Posterior vena cava (tissue), 2 donors: Measurements from ENCODE around the gene NLRC5. TPM values are rescaled to one million over a fixed set of nuclear protein-coding genes. Genes with fewer than 3 reads are reported as not detected.
A peak's percentile ranks its signal among the peaks of the same experiment; 100 is the strongest.
"Not testable (repeated sequence)": the region's sequence is repeated elsewhere in the genome, so short reads cannot be mapped to it uniquely, and the experiment has no call there.

Experiments
- DNase-seq: peaks from one replicate; pipeline ENCODE4 v3.0.0-alpha.2; 2020; ENCODE audit warnings: low spot score
- intact Hi-C, 2 donors: fragments of 100-400 bp; cut with DNase I; formaldehyde crosslinking; loops; one replicate each; pipeline versions ENCODE4 v1.14.1 to v1.14.2; 2022 to 2023
- total RNA-seq, 2 donors: library from RNA; stranded (reverse); fragmentation: NEBNext Ultra II Directional; extraction: Animal tissue kit (Norgen Biotek cat#: 25700); gene quantifications; one replicate each; pipeline ENCODE4 v1.2.1, GENCODE V29; 2021
- donor health status: DM: yes; HTN: yes; CAD: no.
- donor health status: DM: yes; HTN: yes; CAD: no.

Gene NLRC5
- total RNA-seq, 2 donors from 2014 or later, result 37.8 to 53.2 TPM

DNA sequence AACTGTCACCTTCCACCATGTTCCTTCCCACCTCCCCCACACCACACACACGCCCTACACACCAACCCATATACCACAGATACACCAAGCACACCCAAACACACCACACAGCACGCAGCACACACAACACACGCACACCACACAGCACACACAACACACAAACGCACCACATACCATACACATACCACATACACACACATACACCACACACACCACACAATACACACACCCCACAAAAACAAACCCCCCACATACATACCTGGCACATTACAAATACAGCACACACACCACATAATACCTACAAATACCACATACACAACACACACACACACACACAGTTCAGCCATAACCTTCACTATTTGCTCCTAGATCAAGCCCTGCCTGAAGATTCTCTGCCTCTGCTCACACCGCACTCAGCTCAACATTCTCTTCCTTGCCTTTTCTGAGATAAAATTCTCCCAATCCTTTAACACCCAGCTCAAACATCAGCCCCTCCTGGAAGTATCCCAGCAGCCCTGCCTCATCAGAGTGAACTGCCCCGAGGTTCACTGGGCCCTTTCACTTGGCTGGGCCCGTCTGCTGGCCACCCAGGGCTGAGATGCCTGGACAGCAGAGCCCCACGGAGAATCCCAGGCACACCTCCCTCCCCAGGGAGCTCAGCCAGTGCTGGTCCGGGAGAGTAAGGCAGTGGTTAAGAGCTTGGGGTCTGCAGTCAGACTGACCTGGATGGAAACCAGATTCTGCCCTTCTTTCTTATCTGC is 71.1 kb downstream of the NLRC5 start:
- intact Hi-C loops, result no loop called here
- peak; percentile 77 for DNase-seq

DNA sequence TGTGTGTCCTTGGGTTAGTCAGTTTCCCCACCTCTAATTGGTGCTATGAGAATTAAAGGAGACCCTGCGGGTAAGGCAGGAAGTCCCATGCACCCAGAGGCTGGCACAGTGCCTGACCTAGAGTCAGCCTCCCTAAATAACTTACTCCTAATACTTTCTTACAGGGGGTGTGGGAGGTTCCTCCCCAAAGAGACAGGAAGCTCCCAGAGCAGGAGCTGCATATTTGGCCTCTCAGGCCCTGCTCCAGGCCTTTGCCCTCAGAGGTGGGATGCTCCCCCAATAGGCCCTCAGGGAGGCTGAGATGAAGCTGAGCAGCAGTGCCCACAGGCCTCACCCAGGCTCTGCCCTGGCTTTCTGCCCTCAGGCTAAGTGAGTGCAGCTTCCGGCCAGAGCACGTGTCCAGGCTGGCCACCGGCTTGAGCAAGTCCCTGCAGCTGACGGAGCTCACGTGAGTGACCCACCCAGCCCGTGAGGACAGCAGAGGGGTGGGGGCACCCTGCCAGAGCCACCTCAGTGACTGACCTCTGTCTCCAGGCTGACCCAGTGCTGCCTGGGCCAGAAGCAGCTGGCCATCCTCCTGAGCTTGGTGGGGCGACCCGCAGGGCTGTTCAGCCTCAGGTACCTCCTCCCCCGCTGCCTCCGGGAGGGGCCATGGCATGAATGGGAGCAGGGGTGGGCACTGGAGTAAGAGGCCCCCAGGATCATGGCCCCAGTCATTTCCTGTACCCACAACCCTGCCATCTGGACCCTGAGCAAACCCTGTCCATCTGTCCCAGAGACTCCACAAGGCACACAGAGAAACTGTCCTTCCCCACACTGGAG is 71.9 kb downstream of the NLRC5 start:
- DNase-seq, result peak; percentile 92

DNA sequence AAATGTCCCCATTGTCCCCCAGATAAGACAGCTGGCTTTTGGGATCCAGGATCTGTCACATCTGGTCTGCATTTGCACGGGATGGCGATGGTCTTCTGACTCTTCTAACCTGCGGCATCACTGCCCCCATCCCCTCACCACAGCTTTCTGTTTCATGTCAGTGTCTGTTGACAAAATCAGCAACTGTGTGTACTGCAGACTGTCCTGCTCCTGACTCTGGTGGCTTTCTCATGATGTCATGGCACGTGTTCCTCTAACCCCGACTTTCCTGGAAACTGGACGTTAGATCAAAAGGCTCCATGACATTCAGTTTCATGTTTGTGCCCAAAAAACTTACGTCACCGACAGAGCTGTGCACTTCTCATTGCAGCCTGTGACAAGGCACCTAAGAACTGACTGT is 73.0 kb downstream of the NLRC5 start:
- intact Hi-C loops, result no loop called here
- no peak for DNase-seq

More for the DNA sequence above, 71.9 kb downstream of the NLRC5 start:
- intact Hi-C loops, result no loop called here

DNA sequence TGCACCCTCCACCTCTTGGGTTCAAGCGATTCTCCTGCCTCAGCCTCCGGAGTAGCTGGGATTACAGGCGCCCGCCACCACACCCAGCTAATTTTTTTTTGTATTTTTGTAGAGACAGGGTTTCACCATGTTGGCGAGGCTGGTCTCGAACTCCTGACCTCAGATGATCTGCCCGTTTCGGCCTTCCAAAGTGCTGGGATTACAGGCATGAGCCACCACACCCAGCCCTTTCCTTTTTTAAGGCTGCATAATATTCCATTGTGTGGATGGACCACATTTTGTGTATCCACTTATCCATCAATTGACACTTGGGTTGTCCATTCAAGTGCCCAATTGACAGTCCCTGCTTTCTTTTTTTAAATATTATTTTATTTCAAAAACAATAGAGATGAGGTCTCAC is 73.8 kb downstream of the NLRC5 start:
- intact Hi-C loops, DNase-seq: not testable (repeated sequence)

DNA sequence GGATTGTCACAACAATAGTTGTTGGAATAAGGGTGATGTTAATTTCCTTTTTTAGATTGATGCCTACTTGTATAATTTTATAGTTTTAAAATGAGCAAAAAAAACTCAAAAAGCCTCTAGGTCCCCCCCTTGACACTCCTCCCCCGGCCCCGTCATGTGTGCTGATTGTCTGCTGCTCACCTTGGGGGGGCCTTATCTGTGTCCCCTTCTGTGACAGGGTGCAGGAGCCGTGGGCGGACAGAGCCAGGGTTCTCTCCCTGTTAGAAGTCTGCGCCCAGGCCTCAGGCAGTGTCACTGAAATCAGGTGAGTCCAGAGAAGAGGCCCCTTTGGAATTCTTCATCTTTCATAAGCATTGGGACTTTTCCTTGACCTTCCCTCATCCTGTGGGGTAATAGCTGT is 75.6 kb downstream of the NLRC5 start:
- DNase-seq, result no peak
- intact Hi-C loops, result no loop called here

DNA sequence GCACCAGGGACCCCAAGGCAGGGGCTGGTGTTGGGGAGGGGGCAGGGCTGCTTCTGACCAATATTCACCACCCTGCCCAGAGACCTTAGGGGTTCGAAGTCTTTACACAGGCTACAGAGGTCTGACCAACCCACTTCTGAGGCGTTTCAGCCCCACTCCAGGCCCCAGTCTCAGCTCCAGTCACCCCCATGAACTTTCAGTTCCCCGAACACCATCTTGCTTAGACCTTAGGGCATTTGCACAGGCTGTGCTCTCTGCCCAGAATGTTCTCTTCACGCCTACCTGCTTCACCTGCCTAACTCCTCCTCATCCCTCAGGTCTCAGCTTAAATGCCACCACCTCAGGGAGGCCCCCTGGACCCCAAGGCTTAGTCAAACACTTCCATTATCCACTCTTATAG is 77.3 kb downstream of the NLRC5 start:
- intact Hi-C loops, result no loop called here
- DNase-seq, result no peak

DNA sequence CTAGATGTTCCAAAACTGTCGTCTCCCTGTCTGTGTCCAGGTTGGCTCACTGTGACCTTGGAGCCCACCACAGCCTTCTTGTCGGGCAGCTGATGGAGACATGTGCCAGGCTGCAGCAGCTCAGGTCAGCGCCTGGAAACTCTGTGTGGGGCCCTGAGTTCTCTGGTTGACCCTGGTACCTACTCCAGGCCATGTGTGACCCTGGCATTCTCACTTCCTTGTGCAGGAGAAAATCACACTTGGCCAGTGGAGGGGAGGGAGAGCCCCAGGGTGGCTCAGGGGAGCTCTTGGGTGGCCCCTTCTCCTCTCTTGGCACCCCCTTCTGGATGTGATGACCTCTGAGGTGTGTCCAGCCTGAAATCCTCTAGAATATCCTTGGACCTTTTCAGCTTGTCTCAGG is 78.0 kb downstream of the NLRC5 start:
- intact Hi-C loops, result no loop called here
- no peak for DNase-seq

DNA sequence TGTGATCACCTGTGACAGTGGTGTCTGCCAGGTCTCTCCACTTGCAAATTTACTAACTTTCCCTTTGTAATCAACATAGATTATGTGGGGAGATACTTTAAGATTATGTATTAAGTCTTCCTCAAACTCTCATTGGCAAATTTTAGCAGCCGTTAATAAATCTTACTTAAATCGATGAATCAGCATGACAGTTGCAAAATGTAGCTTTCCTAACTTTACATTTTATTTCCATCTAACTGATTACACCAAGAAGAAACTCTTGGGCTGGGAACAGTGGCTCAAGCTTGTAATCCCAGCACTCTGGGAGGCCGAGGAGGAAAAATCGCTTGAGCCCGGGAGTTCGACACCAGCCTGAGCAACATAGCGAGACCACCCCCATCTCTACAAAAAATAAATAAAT is 79.7 kb downstream of the NLRC5 start:
- intact Hi-C loops, result no loop called here
- DNase-seq, result no peak

DNA sequence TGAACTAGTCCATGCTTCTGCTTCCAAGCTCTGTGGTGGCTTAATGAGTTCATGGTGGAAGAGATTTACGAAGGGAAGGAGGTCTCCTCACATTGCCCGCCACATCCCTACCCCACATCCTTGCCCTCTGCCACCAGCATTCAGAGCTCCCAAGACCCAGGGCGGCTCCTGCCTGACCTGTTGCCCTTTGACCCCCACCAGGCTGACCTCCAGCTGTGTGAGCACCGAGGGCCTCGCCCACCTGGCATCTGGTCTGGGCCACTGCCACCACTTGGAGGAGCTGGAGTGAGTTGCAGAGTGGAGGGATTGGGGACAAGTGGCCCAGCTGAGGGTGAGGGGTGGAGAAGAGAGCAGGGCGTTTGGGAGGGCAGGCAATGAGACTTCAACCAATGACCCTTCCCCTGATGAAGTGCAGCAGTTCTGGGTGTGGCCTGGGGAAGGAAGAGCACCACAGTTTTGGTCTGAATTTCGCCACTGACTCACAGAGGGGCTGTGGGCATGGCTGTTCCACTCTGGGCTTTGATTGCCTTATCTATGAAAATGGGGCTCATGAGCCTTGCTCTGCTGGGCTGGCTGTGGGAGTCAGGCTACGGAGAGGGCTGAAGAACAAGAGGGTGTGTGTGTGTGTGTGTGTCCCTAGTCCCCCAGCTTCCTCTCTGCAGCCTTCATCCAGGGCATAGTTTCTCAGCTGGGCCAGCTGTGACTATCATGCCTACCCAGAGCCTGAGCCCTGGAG is 80.4 kb downstream of the NLRC5 start:
- intact Hi-C loops, result no loop called here
- no peak for DNase-seq

DNA sequence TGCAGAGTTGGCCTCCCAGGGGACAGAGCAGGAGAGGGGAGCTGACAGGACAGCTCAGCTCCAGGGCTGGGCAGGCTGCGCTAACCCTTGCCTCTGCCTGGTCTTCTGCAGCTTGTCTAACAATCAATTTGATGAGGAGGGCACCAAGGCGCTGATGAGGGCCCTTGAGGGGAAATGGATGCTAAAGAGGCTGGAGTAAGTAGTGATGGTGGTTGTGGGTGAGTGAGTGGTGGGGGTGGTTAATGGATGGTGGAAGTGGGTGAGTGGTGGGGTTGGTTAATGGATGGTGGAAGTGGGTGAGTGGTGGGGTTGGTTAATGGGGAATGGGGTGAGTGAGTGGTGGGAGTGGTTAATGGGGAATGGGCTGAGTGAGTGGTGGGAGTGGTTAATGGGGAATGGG is 81.1 kb downstream of the NLRC5 start:
- intact Hi-C loops, result no loop called here
- no peak for DNase-seq

DNA sequence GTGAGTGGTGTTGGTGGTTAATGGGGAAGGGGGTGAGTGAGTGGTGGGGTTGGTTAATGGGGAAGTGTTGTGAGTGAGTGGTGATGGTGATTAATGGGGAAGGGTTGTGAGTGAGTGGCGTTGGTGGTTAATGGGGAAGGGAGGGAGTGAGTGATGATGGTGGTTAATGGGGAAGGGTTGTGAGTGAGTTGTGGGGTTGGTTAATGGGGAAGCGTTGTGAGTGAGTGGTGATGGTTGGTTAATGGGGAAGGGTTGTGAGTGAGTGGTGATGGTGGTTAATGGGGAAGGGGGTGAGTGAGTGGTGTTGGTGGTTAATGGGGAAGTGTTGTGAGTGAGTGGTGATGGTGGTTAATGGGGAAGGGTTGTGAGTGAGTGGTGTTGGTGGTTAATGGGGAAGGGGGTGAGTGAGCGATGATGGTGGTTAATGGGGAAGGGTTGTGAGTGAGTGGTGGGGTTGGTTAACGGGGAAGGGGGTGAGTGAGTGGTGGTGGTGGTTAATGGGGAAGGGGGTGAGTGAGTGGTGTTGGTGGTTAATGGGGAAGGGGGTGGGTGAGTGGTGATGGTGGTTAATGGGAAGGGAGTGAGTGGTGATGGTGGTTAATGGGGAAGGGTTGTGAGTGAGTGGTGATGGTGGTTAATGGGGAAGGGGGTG is 81.8 kb downstream of the NLRC5 start:
- intact Hi-C loops, DNase-seq: not testable (repeated sequence)

DNA sequence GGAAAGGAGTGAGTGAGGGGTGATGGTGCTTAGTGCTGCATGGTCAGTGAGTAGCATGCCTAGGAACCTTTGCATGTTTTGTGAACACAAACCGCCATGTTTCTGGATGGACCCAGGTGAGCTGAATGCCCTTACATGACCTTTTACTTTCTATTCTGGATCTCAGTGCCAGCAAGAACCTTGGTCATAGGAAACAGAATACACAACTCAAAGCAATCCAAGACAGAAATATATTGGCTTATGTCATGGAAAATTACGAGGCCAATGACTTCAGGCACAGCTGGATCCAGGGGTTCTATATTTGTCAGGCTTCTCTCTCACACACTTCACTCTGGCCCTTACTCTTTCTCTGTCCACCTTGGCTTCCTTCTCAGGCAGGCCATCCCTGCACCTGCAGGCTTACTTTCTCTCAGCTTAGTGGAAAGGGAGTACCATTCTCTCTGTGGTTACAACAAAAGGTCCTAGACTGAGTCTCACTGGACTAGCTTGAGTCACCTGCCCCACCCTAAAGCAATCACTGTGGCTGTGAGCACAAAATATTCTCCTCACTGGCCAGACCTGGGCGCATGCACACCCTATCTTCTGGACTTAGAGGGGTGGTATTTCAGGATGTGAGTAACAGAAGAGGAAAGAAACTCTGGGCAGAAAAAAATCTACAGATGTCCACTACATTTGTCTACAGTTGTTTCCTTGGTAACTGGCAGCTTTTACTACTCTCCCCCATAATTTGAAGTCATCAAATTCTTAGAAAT is 82.7 kb downstream of the NLRC5 start:
- no peak for DNase-seq
- intact Hi-C loops, result no loop called here

DNA sequence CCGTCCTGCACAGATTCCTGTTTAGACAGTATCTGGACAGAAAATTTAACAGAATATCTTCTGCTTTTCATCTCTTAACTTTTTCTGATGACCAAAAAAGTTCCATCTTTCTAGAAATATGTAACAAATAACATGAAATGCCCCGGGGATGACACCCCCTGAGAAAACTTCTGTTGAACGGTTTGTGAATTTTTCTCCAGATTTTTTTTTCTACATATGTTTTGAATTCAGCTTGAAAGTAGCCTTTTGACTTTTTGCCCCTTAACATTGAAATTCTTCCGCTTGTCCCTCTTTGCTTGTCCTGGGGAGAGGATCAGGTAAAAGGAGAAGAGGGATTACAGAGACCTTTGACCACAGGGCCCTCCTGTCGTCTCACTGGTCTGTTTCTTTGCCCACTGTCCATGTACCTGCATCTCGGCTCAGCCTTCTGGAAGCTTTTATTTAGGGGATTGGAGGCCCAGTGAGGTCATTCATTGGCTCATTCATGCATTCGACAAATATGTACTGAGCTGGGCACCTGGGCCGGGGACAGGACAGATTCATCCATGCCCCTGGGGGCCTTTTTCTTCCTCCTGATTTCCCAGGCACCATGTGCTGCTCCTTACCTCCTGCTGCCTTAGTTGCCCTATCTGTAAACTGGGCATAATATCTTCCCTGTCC is 83.4 kb downstream of the NLRC5 start:
- no peak for DNase-seq
- intact Hi-C loops, result no loop called here

DNA sequence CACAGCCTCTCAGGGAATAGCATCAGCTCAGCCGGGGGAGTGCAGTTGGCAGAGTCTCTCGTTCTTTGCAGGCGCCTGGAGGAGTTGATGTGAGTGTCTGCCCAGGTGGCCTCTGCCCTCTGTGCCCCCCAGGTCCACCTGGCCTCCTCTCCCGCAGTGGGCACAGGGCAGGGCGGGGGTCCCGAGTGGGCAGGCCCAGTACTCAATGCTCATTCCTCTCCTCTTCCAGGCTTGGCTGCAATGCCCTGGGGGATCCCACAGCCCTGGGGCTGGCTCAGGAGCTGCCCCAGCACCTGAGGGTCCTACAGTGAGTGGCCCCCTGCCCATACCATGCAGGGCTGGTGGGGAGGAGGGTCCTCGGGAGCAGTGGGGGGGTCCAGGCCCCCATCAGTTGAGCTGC is 88.4 kb downstream of the NLRC5 start:
- no peak for DNase-seq

DNA sequence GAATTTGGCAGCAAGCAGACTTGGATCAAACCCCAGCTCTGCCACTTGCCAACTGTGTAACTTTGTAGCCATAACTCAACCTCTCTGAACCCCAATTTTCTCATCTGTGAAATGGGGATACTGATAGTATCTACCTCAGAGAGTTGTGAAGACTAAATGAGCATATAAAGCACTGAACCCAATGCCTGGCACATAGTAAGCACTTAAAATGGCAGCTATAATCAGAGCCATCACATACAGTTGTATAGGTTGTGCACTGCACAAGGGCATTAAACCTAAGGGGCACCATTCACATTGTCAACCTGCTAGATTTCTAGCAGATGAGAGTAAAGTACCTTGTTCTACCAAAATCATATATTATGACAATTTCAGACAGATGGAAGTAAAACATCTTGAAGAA is 92.4 kb downstream of the NLRC5 start:
- intact Hi-C loops, result loop anchor here in 1 of 2 donors (5.0 kb wide), 1 partner anchor 86 kb away; no protein-coding TSS in a partner anchor
- no peak for DNase-seq

More for the DNA sequence above, 88.4 kb downstream of the NLRC5 start:
- intact Hi-C loops, result no loop called here

DNA sequence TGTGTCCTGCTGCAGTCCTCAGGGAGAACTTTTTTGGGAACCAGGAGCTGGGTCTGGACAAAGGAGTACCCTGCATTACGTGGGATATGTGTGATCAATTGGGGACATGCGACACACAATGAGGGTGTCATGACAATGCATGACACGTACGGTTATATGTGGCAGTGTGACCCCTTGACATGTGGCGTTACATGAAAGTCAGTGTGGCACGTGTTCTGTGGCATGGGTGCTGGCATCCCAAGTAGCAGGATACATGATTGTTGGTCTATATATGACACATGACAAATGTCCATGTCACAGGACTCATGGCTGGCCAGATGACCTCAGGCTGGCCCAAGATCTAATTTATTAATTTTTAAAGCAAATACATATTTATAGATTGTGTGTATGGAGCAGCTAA is 93.3 kb downstream of the NLRC5 start:
- intact Hi-C loops, result loop anchor here in 1 of 2 donors (5.0 kb wide), 1 partner anchor 85 kb away; no protein-coding TSS in a partner anchor
- DNase-seq, result no peak

DNA sequence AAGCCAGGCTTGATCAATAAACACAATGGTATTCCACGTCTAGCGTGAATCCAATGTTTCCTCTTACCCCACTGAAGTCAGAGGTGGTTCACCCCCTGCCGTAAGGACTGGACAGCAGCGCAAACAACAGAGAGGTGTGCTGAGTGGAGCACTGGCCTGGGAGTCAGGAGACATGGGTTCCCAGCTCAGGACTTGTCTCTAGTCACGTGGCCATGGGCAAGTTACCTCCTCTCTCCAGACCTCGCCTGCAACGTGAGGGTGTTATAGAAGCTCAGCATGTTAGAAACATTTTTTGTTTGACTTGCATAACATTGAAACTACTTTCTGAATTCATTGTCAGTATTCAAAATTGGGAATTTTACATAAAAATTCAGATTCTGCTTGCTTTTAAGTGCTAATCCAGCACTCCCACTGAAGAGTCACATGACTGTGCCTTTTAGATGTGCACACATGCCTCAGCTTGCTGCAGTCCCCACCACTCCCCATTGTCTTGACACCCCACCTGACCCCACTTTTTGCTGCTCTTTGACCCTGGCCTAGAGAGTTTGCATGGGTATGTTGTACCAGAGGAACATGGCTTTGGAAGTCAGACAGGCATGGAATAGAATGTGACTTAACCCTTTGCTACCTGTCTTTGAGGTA is 94.2 kb downstream of the NLRC5 start:
- intact Hi-C loops, result loop anchor here in 1 of 2 donors (5.0 kb wide), 1 partner anchor 84 kb away; no protein-coding TSS in a partner anchor
- no peak for DNase-seq
